Left lung (tissue), 10 donors: Measurements from ENCODE around the gene DLX3. TPM values are rescaled to one million over a fixed set of nuclear protein-coding genes. Genes with fewer than 3 reads are reported as not detected.
A peak's percentile ranks its signal among the peaks of the same experiment; 100 is the strongest.

ENCODE experiments used
- ATAC-seq: fragments of 200-7000 bp; cut with Tn5 transposase; one replicate; pipeline ENCODE4 v1.9.1; 2020; ENCODE audit warnings: moderate library complexity
- DNase-seq, 4 donors: peaks; one replicate each; pipeline ENCODE4 v3.0.0-alpha.2; 2013 to 2020
- H3K27ac ChIP-seq, 2 donors: fragments of 200-600 bp; sonication (generic) in 1 of 2; one replicate each; pipeline versions ENCODE4 v1.5.0 to v1.8.0; 2020 to 2021
- H3K27me3 ChIP-seq, 2 donors: fragments of 200-600 bp; sonication (generic) in 1 of 2; one replicate each; pipeline versions ENCODE4 v1.5.0 to v1.8.0; 2020 to 2021
- H3K36me3 ChIP-seq, 2 donors: fragments of 200-600 bp; sonication (generic) in 1 of 2; one replicate each; pipeline versions ENCODE4 v1.5.0 to v1.8.0; 2020 to 2021
- H3K4me1 ChIP-seq, 2 donors: fragments of 200-600 bp; one replicate each; pipeline ENCODE4 v1.8.0; 2021
- H3K4me3 ChIP-seq, 2 donors: fragments of 200-600 bp; sonication (generic) in 1 of 2; one replicate each; pipeline versions ENCODE4 v1.5.0 to v1.8.0; 2020 to 2021; ENCODE audit warnings: mild to moderate bottlenecking in 1 of 2
- H3K9me3 ChIP-seq, 2 donors: fragments of 200-600 bp; sonication (generic) in 1 of 2; one replicate each; pipeline versions ENCODE4 v1.5.0 to v1.8.0; 2020 to 2021
- CTCF ChIP-seq, 2 donors: fragments of 200-600 bp; sonication (generic) in 1 of 2; IDR thresholded peaks; one replicate each; pipeline versions ENCODE4 v1.5.0 to v1.8.0; 2021; ENCODE audit warnings: antibody characterized with exemption in 2 of 2
- intact Hi-C, 2 donors: fragments of 100-400 bp; cut with DNase I; formaldehyde crosslinking; loops; one replicate each; pipeline versions ENCODE4 v1.11.2 to v1.14.2; 2022
- polyA plus RNA-seq, 6 donors: library from polyadenylated mRNA; unstranded; fragments of 120-200 nt; gene quantifications; one replicate each; pipeline ENCODE4 v1.2.1, GENCODE V29; 2013; ENCODE audit not compliant: insufficient read length in 6 of 6
- total RNA-seq, 2 donors: library from RNA; stranded (reverse); fragmentation: NEBNext Ultra II Directional; extraction: Animal tissue kit (Norgen Biotek cat#: 25700); gene quantifications; one replicate each; pipeline ENCODE4 v1.2.1, GENCODE V29; 2021
- donor health status: DM: no; HTN: yes; CAD: no.
- donor health status: DM: no; HTN: no; CAD: no.

The DLX3 gene
- total and polyA plus RNA-seq, 8 donors = 0.52 to 2.2 (median 1.3) TPM

- ATAC-seq (no peak), DNase-seq (no peak)
- Histone ChIP-seq H3K36me3 (no peaks in the 10 kb centered on the region), H3K4me1 (peaks cover 15 to 48% of the 10 kb centered on the region in 2 donors), H3K27me3 (peaks cover 96 to 100% of the 10 kb centered on the region in 2 donors), H3K9me3 (no peaks in the 10 kb centered on the region), H3K4me3 (no peak overlapping the region), H3K27ac (no peak overlapping the region)
- intact Hi-C loops = no loop called here
- no peak for TF ChIP-seq CTCF (IDR thresholded peaks at IDR 0.05)
Measured at GRCh38 chr17:49967205-49967604, 27.8 kb downstream of the DLX3 start.

- ATAC-seq = no peak
- peaks cover 10 to 44% of the 10 kb centered on the region in 2 donors for H3K4me1 ChIP-seq
- no peak for TF ChIP-seq CTCF (IDR thresholded peaks at IDR 0.05)
- DNase-seq = peak in 1 of 4 donors; percentile 2
- no peaks in the 10 kb centered on the region for H3K36me3 ChIP-seq
- intact Hi-C loops = no loop called here
- H3K27ac ChIP-seq = no peak overlapping the region
- H3K27me3 ChIP-seq = peaks cover 96 to 100% of the 10 kb centered on the region in 2 donors
- H3K4me3 ChIP-seq = no peak overlapping the region
- no peaks in the 10 kb centered on the region for H3K9me3 ChIP-seq
Measured at GRCh38 chr17:49966767-49967166, 28.3 kb downstream of the DLX3 start.

- intact Hi-C loops = no loop called here
Measured at GRCh38 chr17:49965524-49965909, 29.5 kb downstream of the DLX3 start.

GRCh38 chr17:49964769-49965523 lies 30.1 kb downstream of the DLX3 start:
- TF ChIP-seq CTCF (IDR thresholded peaks at IDR 0.05) = no peak
- intact Hi-C loops = no loop called here
- DNase-seq = peak in 1 of 4 donors; percentile 44
- Histone ChIP-seq H3K27ac (no peak overlapping the region), H3K4me1 (peaks cover 6 to 40% of the 10 kb centered on the region in 2 donors), H3K36me3 (no peaks in the 10 kb centered on the region), H3K4me3 (no peak overlapping the region), H3K27me3 (peaks cover 81 to 96% of the 10 kb centered on the region in 2 donors), H3K9me3 (no peaks in the 10 kb centered on the region)
- no peak for ATAC-seq

More at GRCh38 chr17:49965524-49965909, 29.5 kb downstream of the DLX3 start:
- peak in 1 of 4 donors; percentile 54 for DNase-seq
- Histone ChIP-seq H3K9me3 (no peaks in the 10 kb centered on the region), H3K4me3 (no peak overlapping the region), H3K27me3 (peaks cover 87 to 100% of the 10 kb centered on the region in 2 donors), H3K4me1 (peaks cover 6 to 40% of the 10 kb centered on the region in 2 donors), H3K36me3 (no peaks in the 10 kb centered on the region), H3K27ac (no peak overlapping the region)
- TF ChIP-seq CTCF (IDR thresholded peaks at IDR 0.05) = no peak
- ATAC-seq = no peak

GRCh38 chr17:49964303-49964768 lies 30.7 kb downstream of the DLX3 start:
- ATAC-seq (no peak), DNase-seq (peak in 1 of 4 donors; percentile 25)
- Histone ChIP-seq H3K4me3 (no peak overlapping the region), H3K9me3 (no peaks in the 10 kb centered on the region), H3K4me1 (peaks cover 6 to 37% of the 10 kb centered on the region in 2 donors), H3K27ac (no peak overlapping the region), H3K27me3 (peaks cover 76 to 96% of the 10 kb centered on the region in 2 donors), H3K36me3 (no peaks in the 10 kb centered on the region)
- intact Hi-C loops = no loop called here
- TF ChIP-seq CTCF (IDR thresholded peaks at IDR 0.05) = no peak
